Esophagus squamous epithelium (tissue), 4 donors: ENCODE data around the gene TMEM198.

Experiments used
- CTCF ChIP-seq, 6 experiments: fragments of 450-650 bp in 4 of 6; fragments of 200-600 bp in 2 of 6; sonication (generic) in 2 of 6; IDR thresholded peaks; one replicate each; pipeline ENCODE4 v1.5.1; 2016 to 2019; ENCODE audit warnings: antibody characterized with exemption in 6 of 6, mild to moderate bottlenecking in 4 of 6, moderate library complexity in 4 of 6
- POLR2A ChIP-seq, 4 donors: fragments of 450-650 bp; IDR thresholded peaks; one replicate each; pipeline ENCODE4 v1.6.1; 2017; ENCODE audit warnings: antibody characterized with exemption in 4 of 4, mild to moderate bottlenecking in 4 of 4, moderate library complexity in 3 of 4

- no peak for TF ChIP-seq CTCF (IDR thresholded peaks at IDR 0.05)
- TF ChIP-seq POLR2A (IDR thresholded peaks at IDR 0.05): no peak
Observed at GRCh38 chr2:219552382-219553167, 8.7 kb downstream of the TMEM198 start.
